ENCODE data around the gene COL10A1. TPM values are rescaled to one million over a fixed set of nuclear protein-coding genes. Genes with fewer than 3 reads are reported as not detected.

Gene COL10A1
- under 1 TPM; 0.33 to 0.54 (median 0.50) TPM for polyA plus RNA-seq (ENCODE audit: insufficient read length in 3 of 3)

- no peak for DNase-seq (ENCODE audit: low read depth in 3 of 3, low spot score in 2 of 3)
These were observed at the start of gene COL10A1 for GRCh38 chr6:116126032-116126431. Gene COL10A1 (minus strand): TSS chr6:116126132. CDS start chr6:116125492, 640 bp downstream.

GRCh38 chr6:116175344-116175743, 49.4 kb upstream of the COL10A1 start:
- DNase-seq (ENCODE audit: low read depth in 3 of 3, low spot score in 2 of 3) = no peak

GRCh38 chr6:116173928-116174327, 48.0 kb upstream of the COL10A1 start:
- no peak for DNase-seq (ENCODE audit: low read depth in 3 of 3, low spot score in 2 of 3)

DNA sequence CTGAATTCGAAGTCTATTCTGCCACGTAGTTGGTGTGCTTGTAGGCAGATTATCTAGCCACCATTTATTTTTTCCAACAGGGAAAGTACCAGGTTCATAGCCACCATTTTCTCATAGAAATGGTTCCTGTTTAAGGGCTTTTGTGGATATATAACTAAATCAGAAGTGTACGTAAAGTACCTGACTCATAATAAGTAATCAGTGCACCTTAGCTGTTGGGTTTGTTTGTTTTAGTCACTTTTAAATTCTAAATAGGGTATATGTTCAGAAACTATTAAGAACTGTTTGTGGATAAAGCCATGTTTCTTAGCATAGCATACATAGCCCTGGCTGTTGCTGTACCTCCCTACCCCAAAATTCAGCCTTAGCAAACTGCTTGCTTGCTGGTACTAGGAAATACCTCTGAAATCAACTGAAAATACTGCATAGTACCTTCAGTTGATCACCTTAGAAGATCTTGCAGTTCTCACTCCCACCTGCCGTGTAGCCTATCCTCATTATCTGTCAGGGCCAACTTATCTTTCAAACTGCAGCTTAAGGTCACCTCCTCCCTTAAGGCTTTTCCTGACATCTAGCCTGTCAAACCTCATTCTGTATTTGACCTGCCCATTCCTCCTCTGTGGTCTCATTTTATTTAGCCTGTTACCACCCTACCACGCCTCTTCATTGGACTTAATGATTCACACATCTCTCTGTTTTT, 44.6 kb upstream of the COL10A1 start:
- DNase-seq (ENCODE audit: low read depth in 3 of 3, low spot score in 2 of 3) = no peak

DNA sequence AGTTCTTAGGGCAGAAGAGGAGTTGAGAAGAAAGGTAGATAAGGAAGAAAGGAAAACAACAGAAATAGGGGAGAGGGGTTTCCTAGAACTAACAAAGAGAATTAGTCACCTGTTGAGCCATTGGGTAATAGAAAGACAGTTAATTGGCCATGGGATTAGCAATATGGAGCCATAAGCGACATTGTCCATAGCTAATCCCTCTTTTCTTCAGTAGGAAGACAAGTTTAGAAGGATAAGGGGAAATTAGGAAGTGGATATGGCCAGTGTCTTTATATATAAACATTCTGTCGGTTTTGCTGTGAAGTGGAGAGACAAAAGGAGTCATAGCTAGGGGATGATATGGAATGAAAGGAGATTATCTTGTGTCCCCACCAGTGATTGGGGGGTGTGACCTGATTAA, 43.9 kb upstream of the COL10A1 start:
- DNase-seq (ENCODE audit: low read depth in 3 of 3, low spot score in 2 of 3) = no peak

GRCh38 chr6:116168148-116168547, 42.2 kb upstream of the COL10A1 start:
- DNase-seq (ENCODE audit: low read depth in 3 of 3, low spot score in 2 of 3) = no peak

DNA sequence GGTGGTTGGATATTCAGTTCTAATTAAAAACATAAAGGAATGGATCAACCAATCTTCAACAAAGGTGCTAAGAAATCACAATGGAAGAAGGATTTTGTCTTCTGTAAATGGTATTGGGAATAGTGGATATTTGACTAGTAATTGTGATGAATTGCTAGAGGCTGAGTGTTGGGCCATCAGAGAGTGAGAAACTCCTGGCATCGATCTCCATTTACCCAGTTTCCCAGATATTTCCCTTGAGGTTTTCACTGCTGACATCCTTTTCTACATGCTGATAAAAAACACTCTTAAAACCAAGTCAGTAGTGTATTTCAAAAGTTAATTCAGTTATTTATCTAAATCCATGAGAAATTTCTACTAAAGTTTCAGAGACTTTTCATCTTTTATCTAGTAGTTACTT, 40.4 kb upstream of the COL10A1 start:
- DNase-seq (ENCODE audit: low read depth in 3 of 3, low spot score in 2 of 3) = no peak

DNA sequence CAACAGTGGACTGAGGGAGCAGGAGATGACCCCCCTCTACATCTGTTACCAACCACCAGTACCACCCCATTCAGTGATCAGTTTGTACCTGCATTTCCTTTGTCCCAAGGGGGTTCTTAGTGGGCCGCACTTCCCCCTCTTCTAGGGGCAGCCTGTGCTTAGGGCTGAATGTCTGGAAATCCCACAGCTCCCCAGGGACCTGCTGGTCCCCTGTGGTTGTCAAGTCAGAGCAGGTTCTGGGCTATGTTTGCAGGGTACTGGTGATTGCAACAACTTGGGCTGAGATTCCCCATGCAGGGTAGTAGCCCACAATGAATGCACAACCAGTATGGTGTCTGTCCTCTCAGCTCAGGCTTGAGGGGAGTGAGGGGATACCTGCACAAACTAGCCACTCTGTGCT, 39.7 kb upstream of the COL10A1 start:
- no peak for DNase-seq (ENCODE audit: low read depth in 3 of 3, low spot score in 2 of 3)

DNA sequence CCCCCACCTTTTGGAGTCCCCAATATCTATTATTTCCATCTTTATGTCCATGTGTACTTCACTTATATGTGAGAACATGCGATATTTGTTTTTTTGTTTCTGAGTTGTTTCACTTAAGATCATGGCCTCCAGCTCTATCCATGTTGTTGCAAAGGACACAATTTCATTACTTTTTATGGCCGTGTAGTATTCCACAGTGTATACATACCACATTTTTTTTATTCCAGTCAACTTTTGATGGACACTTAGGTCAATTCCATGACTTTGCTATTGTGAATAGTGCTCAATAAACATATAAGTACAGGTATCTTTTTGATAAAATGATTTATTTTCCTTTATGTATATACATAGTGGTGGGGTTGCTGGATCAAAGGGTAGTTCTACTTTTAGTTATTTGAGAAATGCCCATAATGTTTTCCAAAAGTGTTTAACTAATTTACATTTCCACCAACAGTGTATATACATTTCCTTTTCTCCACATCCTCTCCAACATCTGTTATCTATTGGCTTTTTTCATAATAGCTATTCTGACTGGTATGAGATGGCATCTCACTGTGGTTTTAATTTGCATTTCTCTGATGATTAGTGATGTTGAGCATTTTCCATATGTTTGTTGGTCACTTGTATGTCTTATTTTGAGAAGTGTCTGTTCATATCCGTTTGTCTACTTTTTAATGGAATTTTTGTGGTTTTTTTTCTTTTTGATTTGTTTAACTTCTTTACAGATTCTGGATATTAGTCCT, 34.0 kb upstream of the COL10A1 start:
- DNase-seq (ENCODE audit: low read depth in 3 of 3, low spot score in 2 of 3) = no peak

DNA sequence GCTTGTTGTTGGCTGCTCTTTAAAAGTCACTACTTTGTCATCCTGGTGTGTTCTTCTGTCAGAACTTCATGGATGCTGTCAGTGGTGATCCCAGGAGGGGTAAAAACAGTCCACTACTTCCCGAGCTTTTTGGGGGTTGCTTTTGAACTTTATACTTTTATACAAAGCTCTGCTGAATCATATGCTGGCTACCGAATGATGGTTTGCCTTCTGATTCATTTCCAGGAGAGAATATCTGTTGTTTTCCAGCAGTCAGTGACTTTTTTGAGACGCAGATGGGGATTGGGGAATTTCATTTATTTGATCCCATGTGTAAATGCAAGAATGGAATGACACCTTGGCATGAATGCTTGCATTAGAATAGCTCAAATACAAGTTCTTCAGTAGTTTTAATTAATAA, 32.7 kb upstream of the COL10A1 start:
- DNase-seq (ENCODE audit: low read depth in 3 of 3, low spot score in 2 of 3) = no peak

GRCh38 chr6:116157391-116157790, 31.5 kb upstream of the COL10A1 start:
- no peak for DNase-seq (ENCODE audit: low read depth in 3 of 3, low spot score in 2 of 3)

DNA sequence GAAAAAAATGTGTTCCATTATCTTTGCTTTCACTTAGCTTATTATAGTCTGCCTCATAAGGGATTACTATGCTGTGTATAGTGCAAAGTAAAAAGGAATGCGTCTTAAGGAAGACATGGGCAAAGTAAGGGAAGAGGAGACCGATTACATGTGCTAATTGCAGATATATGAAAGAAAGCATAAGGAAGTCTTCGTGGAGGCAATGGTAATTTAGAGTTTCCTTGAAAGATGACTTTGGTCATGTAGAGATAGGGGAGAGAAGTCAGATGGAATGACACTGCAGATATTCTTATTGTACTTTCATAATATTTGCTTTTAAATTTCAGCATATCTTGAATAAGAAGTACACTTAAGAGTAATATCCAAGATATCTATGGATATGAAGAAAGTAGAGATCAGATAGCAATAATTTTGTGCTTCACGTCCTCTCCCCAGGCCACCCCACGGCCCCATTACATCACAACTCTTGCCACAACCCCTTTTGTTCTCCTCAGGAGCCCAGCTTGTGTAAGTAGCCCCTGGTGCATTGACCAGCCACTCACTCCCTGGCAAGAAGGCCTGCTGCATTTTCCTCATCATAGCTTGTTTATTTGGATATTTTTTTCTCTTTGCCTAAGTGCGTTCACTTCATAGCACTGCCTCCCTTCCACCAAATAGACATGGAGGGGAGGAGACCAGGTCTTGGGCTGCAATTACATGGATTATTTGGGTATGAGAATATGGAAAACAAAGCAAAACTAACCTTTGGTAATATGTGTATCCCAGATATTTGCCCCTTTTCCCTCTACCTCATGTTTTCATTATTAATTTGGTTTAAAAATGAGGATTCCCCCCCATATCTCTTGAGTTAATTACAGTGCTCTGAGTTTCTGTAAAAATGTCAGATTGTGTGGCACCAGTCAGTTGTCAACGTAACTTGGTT, 30.7 kb upstream of the COL10A1 start:
- DNase-seq (ENCODE audit: low read depth in 3 of 3, low spot score in 2 of 3) = no peak

- no peak for DNase-seq (ENCODE audit: low read depth in 3 of 3, low spot score in 2 of 3)
These were observed 29.0 kb upstream of the COL10A1 start for GRCh38 chr6:116154887-116155286.

DNA sequence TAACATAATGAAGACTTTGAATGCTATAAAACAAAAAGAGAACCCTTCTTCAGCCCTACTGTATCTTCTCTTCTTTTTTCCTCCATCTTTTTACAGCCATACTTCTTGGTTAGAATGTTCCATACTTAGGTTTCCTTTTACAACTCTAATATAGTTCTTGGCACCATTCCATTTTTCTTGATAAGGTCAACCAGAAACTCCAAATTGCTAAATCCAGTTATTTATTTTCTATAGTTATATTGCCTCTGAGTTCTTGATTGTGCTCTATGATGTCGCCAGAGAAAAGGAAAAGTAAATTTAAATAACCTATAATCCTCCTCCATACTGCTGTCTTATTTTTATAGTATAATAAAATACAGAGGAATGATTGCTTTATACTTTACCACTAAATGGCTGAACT, 26.7 kb upstream of the COL10A1 start:
- DNase-seq (ENCODE audit: low read depth in 3 of 3, low spot score in 2 of 3) = no peak

GRCh38 chr6:116145803-116146675, 20.1 kb upstream of the COL10A1 start:
- DNase-seq (ENCODE audit: low read depth in 3 of 3, low spot score in 2 of 3) = no peak

GRCh38 chr6:116144605-116145004, 18.7 kb upstream of the COL10A1 start:
- no peak for DNase-seq (ENCODE audit: low read depth in 3 of 3, low spot score in 2 of 3)

- DNase-seq (ENCODE audit: low read depth in 3 of 3, low spot score in 2 of 3) = no peak
These were observed 14.0 kb upstream of the COL10A1 start for GRCh38 chr6:116139917-116140316.

DNA sequence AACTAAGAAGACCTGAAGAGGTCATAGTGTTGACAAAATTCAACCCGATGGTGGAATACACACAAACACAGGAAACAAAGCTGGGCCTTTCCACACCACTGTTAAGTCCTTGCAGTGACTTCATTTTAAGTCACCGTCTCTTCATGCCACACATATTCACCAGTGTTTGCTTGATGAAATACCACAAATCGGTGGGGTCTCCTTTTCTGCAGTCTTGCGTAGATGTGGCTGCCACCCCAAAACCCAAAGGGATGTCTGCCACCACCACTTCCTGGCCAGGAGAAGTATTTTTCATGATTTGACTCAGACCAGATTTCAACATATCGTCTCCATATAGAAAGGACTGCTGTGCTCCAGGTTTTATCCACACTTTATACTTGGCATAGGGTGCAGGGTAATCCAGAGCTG, 11.0 kb upstream of the COL10A1 start:
- DNase-seq (ENCODE audit: low read depth in 3 of 3, low spot score in 2 of 3) = no peak

GRCh38 chr6:116136373-116136772, 10.4 kb upstream of the COL10A1 start:
- no peak for DNase-seq (ENCODE audit: low read depth in 3 of 3, low spot score in 2 of 3)

DNA sequence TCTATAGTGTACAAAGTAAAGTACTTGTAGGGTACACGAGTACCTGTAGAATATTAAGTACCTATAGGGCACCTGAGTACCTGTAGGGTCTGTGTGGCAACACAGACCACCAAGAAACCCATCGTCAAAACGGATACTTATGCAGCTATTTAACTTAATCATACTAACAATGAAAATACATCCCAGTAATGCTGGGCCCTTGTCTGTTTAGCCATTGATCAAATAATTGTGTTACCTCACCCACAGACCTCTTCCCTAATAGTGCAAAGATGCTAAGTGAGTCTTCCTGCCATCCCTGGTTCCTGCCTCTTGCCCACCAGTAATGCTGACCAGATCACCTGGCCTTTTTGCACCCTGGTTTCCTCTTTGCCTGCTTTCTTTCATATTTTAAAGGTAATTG, 7.5 kb upstream of the COL10A1 start:
- no peak for DNase-seq (ENCODE audit: low read depth in 3 of 3, low spot score in 2 of 3)

Data from right renal cortex interstitium (tissue), 3 donors.